Mesothelial cell of epicardium (in vitro differentiated cells): Measurements from ENCODE around the gene ATXN7L2. TPM values are rescaled to one million over a fixed set of nuclear protein-coding genes. Genes with fewer than 3 reads are reported as not detected.
"Not testable (repeated sequence)": the region's sequence is repeated elsewhere in the genome, so short reads cannot be mapped to it uniquely, and the experiment has no call there.

Experiments used
- DNase-seq, 2 experiments: peaks; one replicate each; pipeline ENCODE4 v3.0.0; 2021; ENCODE audit warnings: low spot score in 2 of 2; ENCODE audit not compliant: unreplicated experiment in 2 of 2
- H3K27ac Mint-ChIP-seq: 2 replicates; pipeline ENCODE4 v1.8.0; 2021; ENCODE audit warnings: mixed read lengths
- H3K27me3 Mint-ChIP-seq: 2 replicates; pipeline ENCODE4 v1.8.0; 2021; ENCODE audit warnings: low read depth, mixed read lengths
- H3K36me3 Mint-ChIP-seq: 2 replicates; pipeline ENCODE4 v1.8.0; 2021; ENCODE audit warnings: mixed read lengths
- H3K4me1 Mint-ChIP-seq: 2 replicates; pipeline ENCODE4 v1.8.0; 2021; ENCODE audit warnings: mixed read lengths
- H3K4me3 Mint-ChIP-seq: 2 replicates; pipeline ENCODE4 v1.8.0; 2021; ENCODE audit warnings: mild to moderate bottlenecking, moderate library complexity, mixed read lengths
- H3K9me3 Mint-ChIP-seq: 2 replicates; pipeline ENCODE4 v1.8.0; 2021; ENCODE audit warnings: mixed read lengths
- total RNA-seq: library from RNA; stranded (reverse); gene quantifications from 3 replicates; pipeline ENCODE4 v1.2.1, GENCODE V29; 2021
- TF ChIP-seq, protein P1 (sequence below): fragments of 200-600 bp; sonication (generic); IDR thresholded peaks from one replicate; pipeline ENCODE4 v1.5.0; 2021; ENCODE audit warnings: antibody characterized with exemption; ENCODE audit not compliant: unreplicated experiment

ATXN7L2 gene
- total RNA-seq, 1 donor from 2014 or later = 13.8 TPM

DNA sequence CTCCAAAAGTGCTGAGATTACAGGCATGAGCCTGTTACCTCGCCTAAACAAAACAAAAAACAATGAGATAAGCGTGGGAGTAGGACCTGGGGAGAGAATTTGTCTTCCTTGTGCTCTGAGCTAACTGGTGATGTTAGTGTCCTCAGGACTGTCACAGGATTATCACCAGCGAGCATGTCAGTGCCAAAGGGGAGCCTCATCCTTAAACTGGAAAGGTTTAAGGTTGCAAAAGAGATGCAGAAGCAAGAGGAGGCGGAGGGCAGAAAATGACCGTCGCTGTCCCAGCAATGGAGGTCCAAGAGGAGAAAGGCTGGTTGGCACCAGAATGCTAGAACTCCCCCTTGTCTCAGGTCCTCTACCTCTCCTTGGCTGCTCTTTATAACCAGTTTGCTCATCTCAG, 13.5 kb upstream of the ATXN7L2 start:
- no peak for DNase-seq
- Mint-ChIP-seq H3K4me1 (peaks cover 2% of the 10 kb centered on the region), H3K27ac (no peak overlapping the region), H3K9me3 (no peaks in the 10 kb centered on the region), H3K36me3 (no peaks in the 10 kb centered on the region), H3K27me3 (peaks cover 98% of the 10 kb centered on the region), H3K4me3 (no peak overlapping the region)
- TF ChIP-seq, protein P1, sequence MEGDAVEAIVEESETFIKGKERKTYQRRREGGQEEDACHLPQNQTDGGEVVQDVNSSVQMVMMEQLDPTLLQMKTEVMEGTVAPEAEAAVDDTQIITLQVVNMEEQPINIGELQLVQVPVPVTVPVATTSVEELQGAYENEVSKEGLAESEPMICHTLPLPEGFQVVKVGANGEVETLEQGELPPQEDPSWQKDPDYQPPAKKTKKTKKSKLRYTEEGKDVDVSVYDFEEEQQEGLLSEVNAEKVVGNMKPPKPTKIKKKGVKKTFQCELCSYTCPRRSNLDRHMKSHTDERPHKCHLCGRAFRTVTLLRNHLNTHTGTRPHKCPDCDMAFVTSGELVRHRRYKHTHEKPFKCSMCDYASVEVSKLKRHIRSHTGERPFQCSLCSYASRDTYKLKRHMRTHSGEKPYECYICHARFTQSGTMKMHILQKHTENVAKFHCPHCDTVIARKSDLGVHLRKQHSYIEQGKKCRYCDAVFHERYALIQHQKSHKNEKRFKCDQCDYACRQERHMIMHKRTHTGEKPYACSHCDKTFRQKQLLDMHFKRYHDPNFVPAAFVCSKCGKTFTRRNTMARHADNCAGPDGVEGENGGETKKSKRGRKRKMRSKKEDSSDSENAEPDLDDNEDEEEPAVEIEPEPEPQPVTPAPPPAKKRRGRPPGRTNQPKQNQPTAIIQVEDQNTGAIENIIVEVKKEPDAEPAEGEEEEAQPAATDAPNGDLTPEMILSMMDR = no peak

DNA sequence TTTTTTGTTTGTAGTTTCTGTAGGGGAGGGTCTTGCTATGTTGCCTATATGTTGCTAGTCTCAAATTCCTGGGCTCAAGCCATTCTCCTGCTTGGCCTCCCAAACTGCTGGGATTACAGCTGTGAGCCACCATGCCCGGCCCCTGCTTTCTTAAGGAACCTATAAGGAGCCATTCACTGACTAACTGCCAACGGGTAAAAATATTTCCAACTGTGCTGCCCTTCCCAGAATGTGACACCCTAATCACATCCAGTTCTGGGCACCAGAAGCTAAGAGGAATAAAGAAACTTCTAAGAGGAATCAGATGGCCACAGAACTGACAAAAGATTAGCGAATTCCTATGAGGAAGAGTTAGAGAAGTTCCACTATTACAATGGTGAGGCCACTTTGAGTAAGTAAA, 10.9 kb upstream of the ATXN7L2 start:
- Mint-ChIP-seq H3K27me3 (peaks cover 96% of the 10 kb centered on the region), H3K4me1 (no peaks in the 10 kb centered on the region), H3K36me3 (no peaks in the 10 kb centered on the region), H3K27ac (no peak overlapping the region), H3K4me3 (no peak overlapping the region), H3K9me3 (no peaks in the 10 kb centered on the region)
- DNase-seq = no peak
- TF ChIP-seq, protein P1 = no peak

DNA sequence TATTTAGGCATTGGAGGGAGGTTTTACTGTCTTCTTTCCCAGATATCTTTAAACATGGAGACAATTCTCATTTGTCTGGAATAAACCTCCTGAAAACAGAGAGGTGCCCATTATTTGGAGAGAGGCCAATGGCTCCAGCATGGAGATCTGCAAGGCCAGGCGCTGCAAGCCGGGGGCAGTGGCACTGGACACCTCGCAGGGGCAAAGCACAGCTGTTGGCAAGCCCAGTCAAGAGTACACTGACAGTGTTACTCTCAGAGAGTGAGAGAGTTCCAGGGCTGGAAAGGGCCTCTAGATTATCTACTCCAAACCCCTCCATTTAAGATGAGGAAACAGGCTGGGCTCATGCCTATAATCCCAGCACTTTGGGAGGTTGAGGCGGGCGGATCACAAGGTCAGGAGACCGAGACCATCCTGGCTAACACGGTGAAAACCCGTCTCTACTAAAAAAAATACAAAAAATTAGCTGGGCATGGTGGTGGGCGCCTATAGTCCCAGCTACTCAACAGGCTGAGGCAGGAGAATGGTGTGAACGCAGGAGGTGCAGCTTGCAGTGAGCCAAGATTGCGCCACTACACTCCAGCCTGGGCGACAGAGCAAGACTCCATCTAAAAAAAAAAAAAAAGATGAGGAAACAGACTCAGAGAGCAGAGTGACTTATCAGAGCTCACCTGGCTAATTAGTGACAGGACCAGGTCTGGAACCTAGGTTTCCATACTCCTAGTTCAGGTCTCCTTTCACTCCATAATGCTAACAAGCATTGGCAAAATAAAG, 10.2 kb upstream of the ATXN7L2 start:
- not testable (repeated sequence) for H3K4me1 Mint-ChIP-seq, H3K36me3 Mint-ChIP-seq, H3K27ac Mint-ChIP-seq, DNase-seq, H3K9me3 Mint-ChIP-seq, H3K4me3 Mint-ChIP-seq
- peaks cover 93% of the 10 kb centered on the region for H3K27me3 Mint-ChIP-seq

DNA sequence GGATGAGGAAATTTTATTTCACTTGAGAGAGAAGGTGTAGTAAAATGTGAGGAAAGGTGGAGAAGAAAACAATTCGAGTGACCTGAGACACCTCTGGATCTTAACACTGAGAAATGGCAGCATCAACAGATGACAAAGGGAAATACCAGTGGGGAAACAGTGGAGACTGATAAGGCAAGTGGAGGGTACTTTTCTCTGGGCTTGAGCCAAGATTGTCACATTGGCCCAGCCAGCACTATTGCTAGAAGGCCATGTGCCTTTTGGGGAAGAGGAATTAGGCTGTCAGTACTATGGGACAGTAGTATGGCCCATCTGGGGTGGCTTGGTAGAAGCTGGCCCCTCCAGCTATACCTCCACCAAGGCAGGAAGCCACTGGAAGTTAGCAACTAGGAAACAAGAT, 9.0 kb upstream of the ATXN7L2 start:
- Mint-ChIP-seq H3K4me1 (no peaks in the 10 kb centered on the region), H3K27ac (no peak overlapping the region), H3K4me3 (no peak overlapping the region), H3K9me3 (no peaks in the 10 kb centered on the region), H3K27me3 (peaks cover 93% of the 10 kb centered on the region), H3K36me3 (no peaks in the 10 kb centered on the region)
- no peak for DNase-seq
- TF ChIP-seq, protein P1 = no peak

DNA sequence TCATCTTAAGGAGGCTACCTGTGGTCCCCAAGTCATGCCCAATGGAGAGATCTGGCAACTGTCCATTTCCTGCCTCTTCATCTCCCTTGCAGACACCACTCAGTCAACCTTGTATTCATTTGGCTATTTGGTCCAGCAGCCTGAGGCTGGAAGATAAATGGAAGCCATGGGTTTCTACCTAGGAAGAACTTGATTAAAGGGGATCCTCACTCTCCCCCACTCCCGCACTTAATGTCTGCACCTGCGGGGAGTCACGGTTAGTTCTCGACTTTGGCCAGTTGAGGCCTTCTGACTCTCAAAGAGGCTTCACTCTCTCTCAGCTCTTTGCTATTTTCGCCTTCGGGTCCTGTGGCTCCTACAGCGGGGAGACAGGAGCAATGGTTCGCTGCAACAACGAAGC, 8.4 kb upstream of the ATXN7L2 start:
- Mint-ChIP-seq H3K9me3 (no peaks in the 10 kb centered on the region), H3K36me3 (no peaks in the 10 kb centered on the region), H3K4me1 (no peaks in the 10 kb centered on the region), H3K27ac (no peak overlapping the region), H3K4me3 (no peak overlapping the region), H3K27me3 (peaks cover 93% of the 10 kb centered on the region)
- TF ChIP-seq, protein P1 = no peak
- no peak for DNase-seq

DNA sequence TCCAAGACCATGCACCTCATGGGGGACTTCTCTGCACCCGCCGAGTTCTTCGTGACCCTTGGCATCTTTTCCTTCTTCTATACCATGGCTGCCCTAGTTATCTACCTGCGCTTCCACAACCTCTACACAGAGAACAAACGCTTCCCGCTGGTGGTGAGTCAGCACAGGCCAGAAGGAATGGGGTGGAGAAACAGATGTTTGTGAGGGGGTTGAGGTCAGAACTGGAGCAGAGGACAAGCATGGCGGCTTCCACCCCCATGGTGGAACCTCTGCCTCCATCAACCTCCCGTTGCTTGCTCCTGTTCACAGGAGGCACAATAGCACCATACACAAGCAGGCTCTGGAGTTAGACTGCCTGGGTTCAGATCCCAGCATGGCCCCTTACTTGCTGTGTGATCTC, 6.9 kb upstream of the ATXN7L2 start:
- Mint-ChIP-seq H3K4me1 (no peaks in the 10 kb centered on the region), H3K27me3 (peaks cover 91% of the 10 kb centered on the region), H3K27ac (no peak overlapping the region), H3K4me3 (no peak overlapping the region), H3K9me3 (no peaks in the 10 kb centered on the region), H3K36me3 (no peaks in the 10 kb centered on the region)
- TF ChIP-seq, protein P1 = no peak
- no peak for DNase-seq
